Breast epithelium (tissue), 3 donors: Measurements from ENCODE around the gene QSOX2.

Experiments
- POLR2AphosphoS5 ChIP-seq, 3 donors: sonication (generic); formaldehyde crosslinking; IDR thresholded peaks; one replicate each; pipeline ENCODE4 v1.6.1; 2017; ENCODE audit warnings: antibody characterized with exemption in 3 of 3
- TF ChIP-seq, protein P1 (sequence below), 3 donors: fragments of 450-650 bp; IDR thresholded peaks; one replicate each; pipeline ENCODE4 v1.5.1; 2016 to 2017; ENCODE audit warnings: antibody characterized with exemption in 3 of 3, mild to moderate bottlenecking in 3 of 3, moderate library complexity in 3 of 3

DNA sequence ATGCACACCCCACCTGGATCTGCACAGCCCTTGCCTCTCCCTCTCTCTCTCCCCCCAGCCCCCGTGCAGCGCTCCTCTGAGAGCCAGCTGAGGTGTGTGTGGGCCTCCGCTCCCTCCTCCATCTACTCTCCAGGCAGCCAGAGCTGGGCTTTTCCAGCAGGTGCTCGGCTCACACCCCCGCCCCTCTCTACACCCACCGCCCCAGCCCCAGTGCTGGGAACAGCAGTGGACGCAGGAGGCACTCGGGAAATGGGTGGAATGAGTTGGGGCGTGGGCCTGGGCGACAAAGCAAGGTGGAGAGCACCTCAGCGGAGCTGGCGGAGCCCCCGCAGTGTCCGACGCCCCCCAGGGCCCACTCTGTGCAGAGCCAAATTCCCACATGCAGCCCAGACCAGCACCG lies 27.3 kb downstream of the QSOX2 start:
- no peak for TF ChIP-seq POLR2AphosphoS5 (IDR thresholded peaks at IDR 0.05)
- TF ChIP-seq, protein P1, sequence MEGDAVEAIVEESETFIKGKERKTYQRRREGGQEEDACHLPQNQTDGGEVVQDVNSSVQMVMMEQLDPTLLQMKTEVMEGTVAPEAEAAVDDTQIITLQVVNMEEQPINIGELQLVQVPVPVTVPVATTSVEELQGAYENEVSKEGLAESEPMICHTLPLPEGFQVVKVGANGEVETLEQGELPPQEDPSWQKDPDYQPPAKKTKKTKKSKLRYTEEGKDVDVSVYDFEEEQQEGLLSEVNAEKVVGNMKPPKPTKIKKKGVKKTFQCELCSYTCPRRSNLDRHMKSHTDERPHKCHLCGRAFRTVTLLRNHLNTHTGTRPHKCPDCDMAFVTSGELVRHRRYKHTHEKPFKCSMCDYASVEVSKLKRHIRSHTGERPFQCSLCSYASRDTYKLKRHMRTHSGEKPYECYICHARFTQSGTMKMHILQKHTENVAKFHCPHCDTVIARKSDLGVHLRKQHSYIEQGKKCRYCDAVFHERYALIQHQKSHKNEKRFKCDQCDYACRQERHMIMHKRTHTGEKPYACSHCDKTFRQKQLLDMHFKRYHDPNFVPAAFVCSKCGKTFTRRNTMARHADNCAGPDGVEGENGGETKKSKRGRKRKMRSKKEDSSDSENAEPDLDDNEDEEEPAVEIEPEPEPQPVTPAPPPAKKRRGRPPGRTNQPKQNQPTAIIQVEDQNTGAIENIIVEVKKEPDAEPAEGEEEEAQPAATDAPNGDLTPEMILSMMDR (IDR thresholded peaks at IDR 0.05): no peak
